HepG2 (cell line): Measurements from ENCODE around the gene GDF7. TPM values are rescaled to one million over a fixed set of nuclear protein-coding genes. Genes with fewer than 3 reads are reported as not detected.

Experiments
- ARID4A ChIP-seq: sonication (generic); formaldehyde crosslinking; IDR thresholded peaks from 2 replicates; pipeline ENCODE4 v1.5.0; 2020; ENCODE audit warnings: mild to moderate bottlenecking, missing genetic modification reagents, borderline replicate concordance
- ARNT ChIP-seq: fragments of 450-650 bp; IDR thresholded peaks from 2 replicates; pipeline ENCODE4 v1.6.1; 2017
- CBX1 ChIP-seq: IDR thresholded peaks from one replicate; pipeline ENCODE4 v1.6.1; 2016; ENCODE audit warnings: antibody characterized with exemption, low read depth
- CEBPZ ChIP-seq: IDR thresholded peaks from 2 replicates; pipeline ENCODE4 v1.6.1; 2012; ENCODE audit warnings: low read length, improper control_type of control experiment
- ELK4 ChIP-seq: sonication (generic); formaldehyde crosslinking; IDR thresholded peaks from 2 replicates; pipeline ENCODE4 v1.9.0; 2021; ENCODE audit warnings: missing genetic modification reagents, borderline replicate concordance
- HHEX ChIP-seq: IDR thresholded peaks from 2 replicates; pipeline ENCODE4 v1.6.1; 2016; ENCODE audit warnings: control low read depth
- HMGXB3 ChIP-seq: sonication (generic); formaldehyde crosslinking; IDR thresholded peaks from 2 replicates; pipeline ENCODE4 v1.4.0; 2020; ENCODE audit warnings: missing genetic modification reagents, borderline replicate concordance
- HNRNPLL ChIP-seq: fragments of 200-400 bp; formaldehyde crosslinking; IDR thresholded peaks from 2 replicates; pipeline ENCODE4 v1.6.1; 2017; ENCODE audit warnings: mild to moderate bottlenecking, low read depth, low read length; ENCODE audit not compliant: poor library complexity, severe bottlenecking
- MAFF ChIP-seq: IDR thresholded peaks from 2 replicates; pipeline ENCODE4 v1.6.1; 2011; ENCODE audit warnings: low read depth, low read length, improper control_type of control experiment
- MED1 ChIP-seq: sonication (generic); formaldehyde crosslinking; IDR thresholded peaks from 2 replicates; pipeline ENCODE4 v1.4.0; 2020; ENCODE audit warnings: missing genetic modification reagents
- SNRNP70 ChIP-seq: fragments of 200-400 bp; formaldehyde crosslinking; IDR thresholded peaks from 2 replicates; pipeline ENCODE4 v1.6.1; 2017; ENCODE audit warnings: mild to moderate bottlenecking, low read depth, low read length, moderate library complexity
- YEATS4 ChIP-seq: sonication (generic); formaldehyde crosslinking; IDR thresholded peaks from 2 replicates; pipeline ENCODE4 v1.4.0; 2020; ENCODE audit warnings: missing genetic modification reagents, borderline replicate concordance
- ZBTB33 ChIP-seq: sonication (generic); formaldehyde crosslinking; IDR thresholded peaks from 2 replicates; pipeline ENCODE4 v1.4.0; 2020; ENCODE audit warnings: missing genetic modification reagents
- ZNF335 ChIP-seq: sonication (generic); formaldehyde crosslinking; IDR thresholded peaks from 2 replicates; pipeline ENCODE4 v1.4.0; 2020; ENCODE audit warnings: missing genetic modification reagents
- polyA plus RNA-seq, 8 experiments: library from polyadenylated mRNA; depleted of rRNA in 3 of 8; stranded (reverse) in 7 of 8; unstranded in 1 of 8; fragments of >200 nt; fragmentation: Illumina TruSeq in 4 of 8; extraction: Trizol in 4 of 8; gene quantifications; 2 replicates each; pipeline versions ENCODE4 v1.2.1 to v1.2.3, GENCODE V29; 2011 to 2016; ENCODE audit warnings: low read depth in 4 of 8, missing spikeins in 1 of 8, mixed read lengths in 1 of 8; ENCODE audit not compliant: insufficient read depth in 1 of 8
- total RNA-seq, 5 experiments: library from RNA; depleted of rRNA; stranded (reverse); fragments of >200 nt; fragmentation: Illumina TruSeq; extraction: Trizol; gene quantifications; 2 replicates each; pipeline ENCODE4 v1.2.3, GENCODE V29; 2016; ENCODE audit warnings: low read depth in 1 of 5

GDF7 gene
- total and polyA plus RNA-seq, 2 of the 13 experiments (the other 11 are each of a cell fraction or from before 2014, with no cell fraction given): 1.6 to 15.0 TPM

- TF ChIP-seq HMGXB3 (CRISPR knock-in tag) (no peak), ELK4 (CRISPR knock-in tag) (no peak), ZNF335 (no peak), SNRNP70 (no peak), YEATS4 (CRISPR knock-in tag) (no peak), ZBTB33 (no peak), HHEX (CRISPR knock-in tag) (no peak), ARID4A (CRISPR knock-in tag) (no peak; the same call in 1 of the 2 replicates), MAFF (no peak), HNRNPLL (no peak), CEBPZ (no peak), CBX1 (no peak), MED1 (CRISPR knock-in tag) (peak; percentile 70), ARNT (no peak)
These were observed 17.7 kb downstream of the GDF7 start (continued) for GRCh38 chr2:20684581-20685063.
